ENCODE measurements around the gene ZNF711.
"Not testable (repeated sequence)": the region's sequence is repeated elsewhere in the genome, so short reads cannot be mapped to it uniquely, and the experiment has no call there.

Gene ZNF711

DNA sequence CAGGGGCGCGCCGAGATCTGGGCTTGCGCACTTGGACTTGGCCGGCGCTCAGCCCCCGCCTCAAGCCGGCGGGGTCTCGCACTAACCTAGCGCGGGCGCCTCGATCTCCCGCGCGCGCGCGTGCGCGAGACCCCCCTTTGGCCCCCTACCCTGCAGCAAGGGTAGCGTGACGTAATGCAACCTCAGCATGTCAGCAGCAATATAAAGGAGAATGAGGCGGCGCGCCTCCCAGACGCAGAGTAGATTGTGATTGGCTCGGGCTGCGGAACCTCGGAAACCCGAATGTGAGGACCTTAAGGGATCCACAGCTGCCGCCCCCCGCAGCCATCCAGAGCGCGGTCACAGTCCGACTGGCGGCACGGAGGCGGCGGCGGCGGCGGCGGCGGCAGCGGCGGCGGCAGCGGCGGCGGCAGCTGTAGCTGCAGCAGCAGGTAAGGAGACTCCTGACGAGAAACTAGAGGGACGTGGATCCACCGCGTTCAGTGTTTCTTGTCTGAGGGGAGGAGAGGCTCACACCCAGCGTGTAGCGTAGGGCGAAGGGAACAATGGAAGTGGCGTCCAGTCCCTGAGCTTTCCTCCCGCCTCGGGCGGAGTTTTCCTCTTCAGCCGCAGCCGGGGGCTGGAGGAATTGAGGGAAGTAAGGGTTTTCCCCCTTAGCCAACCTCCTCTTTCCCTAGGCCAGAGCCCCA lies at the start of gene ZNF711, which contains the start of gene SATL1:
TSS of gene ZNF711 (plus strand) at position 231 of the 689 bp plus-strand sequence. CDS start 3,582 bp downstream, outside the sequence.
TSS of gene SATL1 (minus strand) at position 19 of the 689 bp plus-strand sequence. CDS start 134,811 bp downstream, outside the sequence.
- peak; percentile 7 for DNase-seq (ENCODE audit: low spot score)

DNA sequence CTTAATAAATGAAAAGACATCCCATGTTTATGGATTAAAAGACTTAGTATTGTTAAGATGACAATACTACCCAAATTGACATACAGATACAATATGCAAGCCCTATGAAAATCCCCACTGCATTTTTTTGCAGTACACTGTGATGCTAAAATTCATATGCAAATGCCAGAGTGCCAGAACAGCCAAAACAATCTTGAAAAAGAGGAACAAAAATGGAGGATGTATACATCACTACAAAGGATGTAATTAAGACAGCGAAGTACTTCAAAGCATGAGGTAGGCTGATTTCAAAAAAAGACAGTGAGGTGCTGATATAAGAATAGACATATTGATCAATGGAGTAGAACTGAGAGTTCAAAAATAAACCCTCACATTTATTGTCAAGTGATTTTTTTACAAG lies 47.5 kb upstream of the ZNF711 start:
- DNase-seq (ENCODE audit: low spot score) = no peak

DNA sequence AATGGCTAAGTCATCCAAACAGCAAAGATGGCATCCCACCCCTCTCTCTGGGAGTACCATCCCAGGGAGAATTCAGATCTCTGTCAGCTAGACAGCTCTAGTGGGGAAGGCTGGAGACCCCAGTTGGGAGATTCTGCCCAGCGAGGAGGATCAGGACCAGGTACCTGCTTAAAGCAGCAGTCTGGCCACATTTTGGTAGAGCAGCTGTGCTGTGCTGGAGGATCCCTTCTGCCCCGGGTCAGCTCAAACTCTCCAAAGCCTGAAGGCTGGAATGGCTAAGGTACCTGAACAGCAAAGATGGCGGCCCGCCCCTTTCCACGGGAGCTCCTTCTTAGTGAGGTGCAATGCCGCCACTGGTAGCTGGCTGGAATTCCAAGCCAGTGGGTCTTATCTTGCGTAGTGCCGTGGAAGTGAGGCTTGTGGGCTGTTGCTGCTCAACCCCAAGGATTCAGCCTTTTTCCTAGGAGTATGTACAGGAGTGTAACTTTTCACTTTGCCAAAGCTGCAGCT lies 40.3 kb upstream of the ZNF711 start:
- no peak for DNase-seq (ENCODE audit: low spot score)

DNA sequence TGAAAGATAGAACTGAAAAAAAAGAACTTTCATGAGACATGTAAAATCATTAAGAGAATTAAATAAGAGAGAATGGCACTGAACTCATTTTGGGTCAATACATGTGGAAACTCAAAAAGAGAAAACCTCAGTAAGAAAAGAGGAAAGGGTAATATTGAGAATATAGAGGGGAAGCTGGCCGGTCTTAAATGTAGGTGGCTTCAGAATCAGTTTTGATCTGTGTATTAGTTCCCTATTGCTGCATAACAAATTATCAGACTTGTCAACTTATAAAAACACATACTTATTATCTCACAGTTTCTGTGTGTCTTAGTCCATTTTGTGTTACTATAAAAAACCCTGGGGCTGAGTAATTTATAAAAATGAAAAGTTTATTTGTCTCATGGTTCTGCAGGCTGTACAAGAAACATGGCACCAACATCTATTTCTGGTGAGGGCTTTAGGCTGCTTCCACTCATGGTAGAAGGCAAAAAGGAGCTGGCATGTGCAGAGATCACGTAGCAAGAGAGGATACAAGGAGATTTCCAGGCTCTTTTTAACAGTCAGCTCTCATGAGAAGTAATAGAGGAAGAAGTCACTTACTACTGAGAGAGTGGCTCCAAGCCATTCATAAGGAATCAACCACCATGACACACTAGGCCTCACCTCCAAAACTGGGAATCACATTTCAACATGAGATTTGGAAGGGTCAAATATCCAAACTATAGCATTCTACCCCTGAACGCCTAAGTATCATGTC lies 29.8 kb upstream of the ZNF711 start:
- no peak for DNase-seq (ENCODE audit: low spot score)

DNA sequence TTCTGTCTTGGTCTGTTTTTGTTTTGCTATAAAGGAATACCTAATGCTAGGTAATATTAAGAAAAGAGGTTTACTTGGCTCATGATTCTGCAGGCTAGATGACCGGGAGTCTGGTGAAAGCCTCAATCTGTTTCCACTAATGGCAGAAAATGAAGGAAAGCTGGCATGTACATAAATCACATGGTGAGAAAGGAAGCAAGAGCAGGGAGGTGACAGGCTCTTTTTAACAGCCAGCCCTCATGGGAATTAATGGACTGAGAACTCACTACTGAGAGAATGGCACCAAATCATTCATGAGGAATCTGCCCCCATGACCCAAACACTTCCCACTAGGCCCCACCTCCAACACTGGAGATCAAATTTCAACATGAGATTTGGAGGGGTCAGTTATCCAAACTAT lies 27.8 kb upstream of the ZNF711 start:
- no peak for DNase-seq (ENCODE audit: low spot score)

DNA sequence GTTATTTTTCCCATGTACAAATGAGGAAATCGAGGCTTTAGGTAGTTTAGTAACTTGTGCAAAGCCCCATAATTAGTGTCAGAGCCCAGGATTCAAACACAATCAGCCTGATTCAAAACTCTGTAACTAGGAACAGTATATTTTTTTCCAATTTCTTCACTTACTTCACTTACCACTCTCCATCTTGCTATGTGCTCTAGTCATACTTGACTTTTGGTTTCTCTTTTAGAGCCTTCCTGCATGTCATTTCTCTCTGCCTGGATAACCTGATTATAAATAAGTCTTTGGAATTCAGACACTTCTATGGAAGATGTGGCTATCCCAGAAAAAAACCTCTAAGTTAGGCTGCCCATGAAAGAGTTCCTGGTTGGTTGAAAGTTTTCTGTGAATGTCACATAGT lies 22.4 kb upstream of the ZNF711 start:
- DNase-seq (ENCODE audit: low spot score) = no peak

DNA sequence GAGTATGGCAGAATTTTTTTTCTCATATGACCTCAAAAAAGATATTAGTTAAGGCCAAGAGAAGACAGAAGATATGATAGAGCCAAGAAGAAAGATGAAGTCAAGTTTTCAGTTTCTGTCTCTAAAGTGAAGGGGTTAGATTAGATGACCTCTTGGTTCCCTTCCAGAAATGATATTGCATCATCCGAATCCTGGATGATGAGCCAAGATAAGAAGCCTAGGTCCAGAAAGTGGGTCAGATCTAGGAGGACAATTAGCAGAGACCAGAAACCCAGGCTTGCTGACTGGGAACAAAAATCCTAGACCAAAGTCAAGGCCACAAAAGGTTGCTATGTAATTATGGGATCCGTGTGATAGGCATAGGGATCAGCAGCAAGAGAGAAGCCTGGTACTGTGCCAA lies 20.4 kb upstream of the ZNF711 start:
- no peak for DNase-seq (ENCODE audit: low spot score)

DNA sequence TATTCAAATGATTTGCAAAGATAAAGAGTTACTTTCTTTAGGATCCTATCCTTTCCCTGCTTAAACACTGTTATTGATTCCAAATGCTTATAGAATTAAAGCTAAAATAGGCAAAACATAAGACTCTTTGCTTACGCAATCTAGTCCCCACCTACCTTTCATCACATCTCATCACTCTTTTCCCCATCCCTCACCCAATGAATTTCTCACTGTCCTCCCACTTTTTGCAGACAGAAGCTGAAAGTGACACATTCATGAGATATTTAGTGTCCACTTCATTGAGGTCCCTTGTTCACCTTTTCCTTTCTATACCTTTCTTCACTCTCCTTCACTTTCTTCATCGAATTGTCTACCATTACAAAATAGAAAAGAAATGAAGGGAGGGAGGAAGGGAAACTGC lies 636 bp upstream of the ZNF711 start:
- DNase-seq (ENCODE audit: low spot score) = no peak

DNA sequence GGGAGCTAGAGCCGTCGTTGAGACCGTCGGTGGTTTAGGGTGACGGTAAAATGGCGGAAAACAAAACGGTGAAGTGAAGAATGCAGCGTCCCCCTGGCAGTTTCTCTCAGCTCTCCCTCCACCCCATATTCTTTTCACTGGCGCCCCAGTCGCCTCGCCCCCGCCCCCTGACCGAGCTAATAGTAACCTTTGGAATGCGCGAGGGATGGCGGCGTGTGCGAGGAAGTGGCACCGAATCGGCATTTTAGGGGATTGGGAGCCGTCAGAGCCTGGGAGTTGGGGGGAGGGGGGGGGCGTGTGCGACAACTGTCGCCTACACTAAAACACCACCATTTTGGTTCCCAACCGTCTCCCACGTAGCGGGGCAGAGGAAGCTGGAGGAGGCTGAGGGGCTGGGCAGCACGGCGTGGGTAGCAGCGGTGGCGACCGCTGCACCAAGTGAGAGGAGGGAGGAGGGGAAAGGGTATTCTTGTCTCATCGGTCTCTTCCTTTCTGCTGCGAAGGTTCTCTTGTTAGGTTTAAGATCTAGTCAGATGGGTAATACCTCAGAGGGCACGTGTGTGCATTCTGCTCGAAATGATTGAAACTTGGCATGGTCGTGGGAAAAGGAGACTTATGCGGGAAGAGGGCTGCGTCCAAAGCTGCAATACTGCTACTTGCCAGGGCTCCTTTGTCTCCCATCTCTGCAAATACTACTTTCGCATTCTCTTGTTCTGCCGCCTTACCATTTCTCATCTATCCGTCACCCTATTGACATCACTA lies 840 bp downstream of the ZNF711 start:
- DNase-seq (ENCODE audit: low spot score) = no peak

DNA sequence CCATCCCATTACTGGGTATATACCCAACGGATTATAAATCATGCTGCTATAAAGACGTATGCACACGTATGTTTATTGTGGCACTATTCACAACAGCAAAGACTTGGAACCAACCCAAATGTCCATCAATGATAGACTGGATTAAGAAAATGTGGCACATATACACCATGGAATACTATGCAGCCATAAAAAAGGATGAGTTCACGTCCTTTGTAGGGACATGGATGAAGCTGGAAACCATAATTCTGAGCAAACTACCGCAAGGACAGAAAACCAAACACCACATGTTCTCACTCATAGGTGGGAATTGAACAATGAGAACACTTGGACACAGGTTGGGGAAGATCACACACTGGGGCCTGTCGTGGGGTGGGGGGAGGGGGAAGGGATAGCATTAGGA lies 41.5 kb downstream of the ZNF711 start:
- not testable (repeated sequence) for DNase-seq (ENCODE audit: low spot score)

DNA sequence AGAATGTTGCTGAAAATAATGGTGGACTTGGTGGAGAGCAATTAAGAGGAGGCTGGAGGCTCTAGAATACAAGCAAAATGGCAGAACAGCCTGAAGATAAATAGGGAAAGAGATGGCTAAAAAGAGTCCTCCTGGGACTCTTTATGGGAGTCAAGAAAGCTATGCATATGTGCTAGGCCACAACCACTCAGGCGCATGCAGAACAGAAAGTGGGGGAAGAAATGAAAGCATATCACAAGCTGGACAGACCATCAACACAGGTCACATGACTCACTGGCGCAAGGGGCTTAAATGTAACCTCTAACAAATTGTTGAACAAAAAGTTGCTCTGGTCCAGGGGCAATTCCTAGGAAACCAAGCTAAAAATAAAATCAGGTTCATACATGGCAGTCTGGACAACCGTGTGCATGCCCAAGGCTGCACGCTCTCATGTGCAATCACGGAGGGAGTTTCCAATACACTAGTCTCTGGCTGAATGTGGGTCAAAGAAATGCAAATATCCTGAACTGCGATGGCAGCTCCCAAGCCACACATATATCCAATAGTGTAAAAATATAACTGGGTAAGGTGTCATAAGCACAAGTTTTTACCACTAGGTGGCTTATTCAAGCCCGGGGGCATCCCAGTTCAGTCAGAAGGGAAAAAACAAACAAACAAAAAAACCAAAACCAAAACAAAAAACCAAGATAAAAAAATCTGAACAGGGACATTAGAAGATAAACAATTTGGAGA lies 45.4 kb downstream of the ZNF711 start:
- DNase-seq (ENCODE audit: low spot score) = no peak

DNA sequence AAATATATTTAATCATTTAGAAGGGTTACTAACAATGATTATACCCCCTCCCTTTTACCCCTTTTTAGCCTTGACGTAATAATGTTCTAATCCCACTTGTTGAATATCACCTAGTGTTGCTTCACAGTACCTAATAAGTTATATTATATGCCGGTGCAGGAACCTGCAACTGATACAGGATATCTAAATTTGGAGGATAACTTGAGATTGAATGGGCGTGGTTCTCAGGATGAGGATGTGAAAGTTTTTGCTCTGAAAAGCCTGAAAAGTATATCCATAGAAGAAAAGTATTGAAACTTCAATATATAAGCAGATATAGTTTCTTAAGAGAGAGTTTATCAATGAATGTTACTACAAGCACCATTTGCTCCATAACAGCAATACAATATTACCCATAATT lies 59.8 kb downstream of the ZNF711 start:
- no peak for DNase-seq (ENCODE audit: low spot score)

DNA sequence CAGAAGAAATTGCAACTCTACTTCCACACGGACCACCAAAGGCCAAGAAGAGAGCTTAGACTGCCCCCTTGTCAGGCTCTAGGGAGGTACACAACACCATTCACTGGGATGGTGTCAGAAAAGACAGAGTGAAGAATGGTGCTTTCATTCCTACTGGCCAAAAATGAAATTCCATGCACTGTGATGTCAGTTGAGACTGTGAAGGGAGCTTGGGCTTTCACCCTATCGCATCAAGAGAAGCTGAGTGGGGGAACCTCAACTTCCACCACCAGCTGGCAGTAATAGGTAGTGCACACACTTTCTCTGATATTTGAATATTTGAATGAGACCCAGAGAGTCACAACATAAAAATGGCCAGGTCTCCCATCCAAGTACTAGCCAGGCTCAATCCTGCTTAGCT lies 65.9 kb downstream of the ZNF711 start:
- no peak for DNase-seq (ENCODE audit: low spot score)

DNA sequence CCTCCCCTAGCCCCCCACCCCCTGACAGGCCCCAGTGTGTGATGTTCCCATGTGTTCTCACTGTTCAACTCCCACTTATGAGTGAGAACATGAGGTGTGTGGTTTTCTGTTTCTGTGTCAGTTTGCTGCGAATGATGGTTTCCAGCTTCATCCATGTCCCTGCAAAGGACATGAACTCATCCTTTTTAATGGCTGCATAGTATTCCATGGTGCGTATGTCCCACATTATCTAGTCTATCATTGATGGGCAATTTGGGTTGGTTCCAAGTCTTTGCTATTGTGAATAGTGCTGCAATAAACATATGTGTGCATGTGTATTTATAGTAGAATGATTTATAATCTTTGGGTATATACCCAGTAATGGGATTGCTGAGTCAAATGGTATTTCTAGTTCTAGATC lies 67.6 kb downstream of the ZNF711 start:
- DNase-seq (ENCODE audit: low spot score) = not testable (repeated sequence)

Measured in CD4-positive, alpha-beta T cell treated with Interleukin-15 for 4 hours (primary cell).